OCI-LY7 (cell line): ENCODE measurements around the gene NTHL1. TPM values are rescaled to one million over a fixed set of nuclear protein-coding genes. Genes with fewer than 3 reads are reported as not detected.

Source experiments
- BruUV-seq: library from RNA; stranded (reverse); fragments of 400-500 nt; replicated peaks from 2 replicates; lab custom pipeline; 2021; lab: Mats Ljungman, UMichigan
- CTCF ChIA-PET: fragments of 300-600 bp; sonication (Branson Sonifier 250); formaldehyde crosslinking; loops from one replicate; lab custom pipeline; 2022; ENCODE audit warnings: antibody characterized with exemption; ENCODE audit not compliant: unreplicated experiment; lab: Charles Lee
- POLR2A ChIA-PET: fragments of 300-600 bp; sonication (Branson Sonifier 250); formaldehyde crosslinking; loops from one replicate; lab custom pipeline; 2022; ENCODE audit warnings: antibody characterized with exemption; lab: Charles Lee
- DNase-seq: peaks from one replicate; pipeline ENCODE4 v3.0.0-alpha.2; 2015; ENCODE audit warnings: low spot score
- H2AFZ ChIP-seq: fragments of 200-600 bp; sonication (generic), shearing (Covaris generic); 2 replicates; pipeline ENCODE4 v1.6.1; 2014; ENCODE audit warnings: mild to moderate bottlenecking, antibody characterized with exemption, low read length, moderate library complexity
- H3K27ac ChIP-seq: fragments of 200-600 bp; sonication (generic); 2 replicates; pipeline ENCODE4 v1.5.1; 2014; ENCODE audit warnings: mixed run types, low read depth, mild to moderate bottlenecking, moderate library complexity, low read length, inconsistent platforms; ENCODE audit not compliant: poor library complexity, severe bottlenecking
- H3K36me3 ChIP-seq: fragments of 200-600 bp; sonication (generic); 2 replicates; pipeline ENCODE4 v1.6.1; 2014; ENCODE audit warnings: mild to moderate bottlenecking, antibody characterized with exemption, low read length, moderate library complexity, mixed read lengths; ENCODE audit not compliant: insufficient read depth
- H3K4me1 ChIP-seq: fragments of 200-600 bp; sonication (generic); 2 replicates; pipeline ENCODE4 v1.5.1; 2014; ENCODE audit warnings: mild to moderate bottlenecking, low read length; ENCODE audit not compliant: insufficient read depth, poor library complexity, severe bottlenecking
- H3K4me2 ChIP-seq: fragments of 200-600 bp; sonication (generic); 2 replicates; pipeline ENCODE4 v1.6.1; 2014; ENCODE audit warnings: mild to moderate bottlenecking, low read length
- H3K4me3 ChIP-seq: fragments of 200-600 bp; sonication (generic); 2 replicates; pipeline ENCODE4 v1.5.1; 2014; ENCODE audit warnings: mild to moderate bottlenecking, low read depth, low read length; ENCODE audit not compliant: poor library complexity, severe bottlenecking
- H3K79me2 ChIP-seq: fragments of 200-600 bp; sonication (generic); 2 replicates; pipeline ENCODE4 v1.6.1; 2016; ENCODE audit warnings: low read depth, mild to moderate bottlenecking, low read length, moderate library complexity, mixed read lengths; ENCODE audit not compliant: insufficient read depth
- H3K9me2 ChIP-seq: fragments of 200-600 bp; sonication (generic); 2 replicates; pipeline ENCODE4 v1.6.1; 2016; ENCODE audit warnings: mild to moderate bottlenecking, low read length, mixed read lengths; ENCODE audit not compliant: insufficient read depth
- H3K9me3 ChIP-seq: fragments of 200-600 bp; sonication (generic); 2 replicates; pipeline ENCODE4 v1.6.1; 2014; ENCODE audit warnings: mild to moderate bottlenecking, mixed run types, low read length, mixed read lengths
- H4K20me1 ChIP-seq: fragments of 200-600 bp; sonication (generic); 2 replicates; pipeline ENCODE4 v1.6.1; 2014; ENCODE audit warnings: mild to moderate bottlenecking, antibody characterized with exemption, low read length, moderate library complexity, mixed read lengths; ENCODE audit not compliant: insufficient read depth
- CTCF ChIP-seq: fragments of 200-600 bp; sonication (generic); conservative IDR thresholded peaks from 2 replicates; pipeline ENCODE4 v1.5.1; 2014; ENCODE audit warnings: mild to moderate bottlenecking, antibody characterized with exemption, low read length, moderate library complexity, mixed read lengths
- EZH2phosphoT487 ChIP-seq: fragments of 200-600 bp; sonication (generic); IDR thresholded peaks from 2 replicates; pipeline ENCODE4 v1.6.1; 2018; ENCODE audit warnings: low read depth, borderline replicate concordance, mild to moderate bottlenecking, mixed run types, antibody characterized with exemption, low read length, moderate library complexity, mixed read lengths
- intact Hi-C: fragments of 100-400 bp; cut with micrococcal nuclease; formaldehyde crosslinking; loops from one replicate; pipeline ENCODE4 v1.10.0; 2022; ENCODE audit not compliant: unreplicated experiment
- total RNA-seq, 2 experiments: library from RNA; depleted of rRNA in 1 of 2; stranded (reverse); fragments of >200 nt in 1 of 2; shearing (Covaris generic) in 1 of 2; gene quantifications; 2 replicates each; pipeline ENCODE4 v1.2.3, GENCODE V29; 2014 to 2022

NTHL1 gene
- total RNA-seq, 2 experiments from 2014 or later: 51.5 to 56.2 TPM

GRCh38 chr16:2070576-2071453 is 23.2 kb upstream of the NTHL1 start:
- TF ChIP-seq EZH2phosphoT487: no peak
- no peak for TF ChIP-seq CTCF
- no peak overlapping the region for H2AFZ ChIP-seq
- ChIA-PET CTCF (no interaction called here), POLR2A (no interaction called here)
- H3K27ac ChIP-seq: no peak overlapping the region
- no peaks in the 10 kb centered on the region for H3K9me2 ChIP-seq
- no peak overlapping the region for H3K4me3 ChIP-seq
- H3K79me2 ChIP-seq: no peaks in the 10 kb centered on the region
- H3K36me3 ChIP-seq: peaks cover 48% of the 10 kb centered on the region
- DNase-seq: no peak
- no peaks in the 10 kb centered on the region for H3K4me1 ChIP-seq
- intact Hi-C loops: no loop called here
- H3K4me2 ChIP-seq: no peak overlapping the region
- BruUV-seq: no TSS peak
- no peaks in the 10 kb centered on the region for H3K9me3 ChIP-seq
- no peaks in the 10 kb centered on the region for H4K20me1 ChIP-seq

DNA sequence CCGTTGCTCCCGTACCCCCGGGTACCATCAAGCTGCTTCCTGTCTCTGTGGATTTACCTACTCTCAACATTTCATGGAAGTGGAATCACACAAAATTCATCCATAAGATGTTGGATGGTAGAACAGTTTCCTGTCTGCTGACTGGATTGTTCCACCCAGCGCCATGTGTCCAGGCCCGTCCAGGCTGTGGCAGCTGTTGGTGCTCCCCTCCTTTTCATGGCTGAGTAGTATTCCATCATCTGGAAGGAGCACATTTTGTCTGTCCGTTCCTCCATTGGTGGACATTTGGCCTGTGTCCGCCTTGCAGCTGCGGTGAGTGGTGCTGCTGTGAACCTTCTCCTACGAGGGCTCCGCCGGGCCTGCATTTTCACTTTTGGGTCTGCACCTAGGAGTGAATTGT is 18.5 kb upstream of the NTHL1 start:
- intact Hi-C loops: no loop called here
- H3K4me2 ChIP-seq: no peak overlapping the region
- H3K27ac ChIP-seq: no peak overlapping the region
- no peak overlapping the region for H2AFZ ChIP-seq
- H3K4me1 ChIP-seq: no peaks in the 10 kb centered on the region
- no peak for TF ChIP-seq EZH2phosphoT487
- TF ChIP-seq CTCF: no peak
- BruUV-seq: no TSS peak
- H3K9me3 ChIP-seq: no peaks in the 10 kb centered on the region
- H3K4me3 ChIP-seq: no peak overlapping the region
- CTCF ChIA-PET: no interaction called here
- H3K9me2 ChIP-seq: no peaks in the 10 kb centered on the region
- H3K36me3 ChIP-seq: peaks cover 51% of the 10 kb centered on the region
- no peak for DNase-seq
- POLR2A ChIA-PET: no interaction called here
- H3K79me2 ChIP-seq: no peaks in the 10 kb centered on the region
- H4K20me1 ChIP-seq: no peaks in the 10 kb centered on the region

GRCh38 chr16:2064368-2064945 is 16.8 kb upstream of the NTHL1 start:
- H2AFZ ChIP-seq: no peak overlapping the region
- H3K36me3 ChIP-seq: peaks cover 57% of the 10 kb centered on the region
- no peak overlapping the region for H3K27ac ChIP-seq
- H3K4me1 ChIP-seq: no peaks in the 10 kb centered on the region
- H3K9me3 ChIP-seq: no peaks in the 10 kb centered on the region
- TF ChIP-seq CTCF: no peak
- no peak for TF ChIP-seq EZH2phosphoT487
- POLR2A ChIA-PET: no interaction called here
- no TSS peak for BruUV-seq
- no peaks in the 10 kb centered on the region for H3K79me2 ChIP-seq
- H3K4me2 ChIP-seq: no peak overlapping the region
- H3K9me2 ChIP-seq: no peaks in the 10 kb centered on the region
- CTCF ChIA-PET: no interaction called here
- no peak overlapping the region for H3K4me3 ChIP-seq
- intact Hi-C loops: no loop called here
- no peaks in the 10 kb centered on the region for H4K20me1 ChIP-seq
- DNase-seq: no peak
